ENCODE results near the gene CYFIP1.

DNA sequence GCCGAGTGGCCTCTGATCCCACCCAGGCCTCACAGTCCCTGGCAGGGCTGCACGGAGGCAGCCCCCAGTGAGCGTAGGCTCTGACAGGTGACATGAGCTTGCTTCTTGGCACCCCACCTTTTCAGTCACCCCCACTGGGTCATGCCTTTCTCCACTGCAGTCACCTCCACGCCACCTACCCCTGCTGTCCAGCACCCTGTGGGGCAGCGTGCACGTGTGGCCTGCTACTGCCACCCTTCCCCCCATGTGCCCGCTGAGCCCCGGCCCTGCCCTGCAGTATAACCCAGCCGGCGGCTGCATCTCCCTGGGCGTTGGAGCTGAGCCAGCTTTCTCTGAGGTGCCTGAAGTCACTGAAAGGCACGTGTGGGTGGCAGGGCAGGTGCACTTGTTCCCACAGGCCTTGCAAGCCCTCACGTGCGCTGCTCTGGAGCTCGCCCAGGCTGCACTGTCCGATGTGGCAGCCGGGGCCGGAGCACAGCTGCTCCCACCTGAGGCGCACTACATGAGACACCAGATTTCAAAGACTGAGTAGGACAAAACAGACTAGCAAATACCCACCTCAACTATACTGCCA is 76.1 kb downstream of the CYFIP1 start:
- TF ChIP-seq, protein P1, sequence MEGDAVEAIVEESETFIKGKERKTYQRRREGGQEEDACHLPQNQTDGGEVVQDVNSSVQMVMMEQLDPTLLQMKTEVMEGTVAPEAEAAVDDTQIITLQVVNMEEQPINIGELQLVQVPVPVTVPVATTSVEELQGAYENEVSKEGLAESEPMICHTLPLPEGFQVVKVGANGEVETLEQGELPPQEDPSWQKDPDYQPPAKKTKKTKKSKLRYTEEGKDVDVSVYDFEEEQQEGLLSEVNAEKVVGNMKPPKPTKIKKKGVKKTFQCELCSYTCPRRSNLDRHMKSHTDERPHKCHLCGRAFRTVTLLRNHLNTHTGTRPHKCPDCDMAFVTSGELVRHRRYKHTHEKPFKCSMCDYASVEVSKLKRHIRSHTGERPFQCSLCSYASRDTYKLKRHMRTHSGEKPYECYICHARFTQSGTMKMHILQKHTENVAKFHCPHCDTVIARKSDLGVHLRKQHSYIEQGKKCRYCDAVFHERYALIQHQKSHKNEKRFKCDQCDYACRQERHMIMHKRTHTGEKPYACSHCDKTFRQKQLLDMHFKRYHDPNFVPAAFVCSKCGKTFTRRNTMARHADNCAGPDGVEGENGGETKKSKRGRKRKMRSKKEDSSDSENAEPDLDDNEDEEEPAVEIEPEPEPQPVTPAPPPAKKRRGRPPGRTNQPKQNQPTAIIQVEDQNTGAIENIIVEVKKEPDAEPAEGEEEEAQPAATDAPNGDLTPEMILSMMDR (IDR thresholded peaks at IDR 0.05; ENCODE audit: insufficient read depth, low read depth, low read length): no peak
- no peak for TF ChIP-seq EZH2 (IDR thresholded peaks at IDR 0.05; ENCODE audit: insufficient read depth, low read length)

Measured in astrocyte (in vitro differentiated cells and primary cell).